Right lobe of liver (tissue), 6 donors: ENCODE data around the gene PVALEF. TPM values are rescaled to one million over a fixed set of nuclear protein-coding genes. Genes with fewer than 3 reads are reported as not detected.

ENCODE experiments used
- ATAC-seq, 4 donors: fragments of 200-7000 bp; cut with Tn5 transposase; one replicate each; pipeline ENCODE4 v1.9.1; 2020; ENCODE audit warnings: mild to moderate bottlenecking in 4 of 4, moderate library complexity in 4 of 4
- DNase-seq, 3 donors: peaks; one replicate each; pipeline ENCODE4 v3.0.0-alpha.2; 2020
- H3K27ac ChIP-seq, 3 donors: fragments of 200-600 bp; one replicate each; pipeline ENCODE4 v1.8.0; 2022
- H3K27me3 ChIP-seq, 2 donors: fragments of 200-600 bp; one replicate each; pipeline ENCODE4 v1.8.0; 2022
- H3K36me3 ChIP-seq, 4 donors: fragments of 200-600 bp; sonication (generic) in 1 of 4; one replicate each; pipeline versions ENCODE4 v1.5.1 to v1.8.0; 2017 to 2022; ENCODE audit warnings: control low read depth in 1 of 4
- H3K4me1 ChIP-seq, 4 donors: fragments of 200-600 bp; sonication (generic) in 1 of 4; one replicate each; pipeline versions ENCODE4 v1.5.1 to v1.8.0; 2017 to 2022; ENCODE audit warnings: control low read depth in 1 of 4
- H3K4me3 ChIP-seq, 3 donors: fragments of 200-600 bp; one replicate each; pipeline ENCODE4 v1.8.0; 2022
- H3K9me3 ChIP-seq, 4 donors: fragments of 200-600 bp; sonication (generic) in 1 of 4; one replicate each; pipeline versions ENCODE4 v1.5.1 to v1.8.0; 2017 to 2022; ENCODE audit warnings: control low read depth in 1 of 4
- CTCF ChIP-seq, 4 donors: fragments of 200-600 bp in 3 of 4; fragments of 450-650 bp in 1 of 4; IDR thresholded peaks; one replicate each; pipeline versions ENCODE4 v1.5.1 to v1.8.0; 2016 to 2022; ENCODE audit warnings: antibody characterized with exemption in 4 of 4, mild to moderate bottlenecking in 2 of 4
- POLR2A ChIP-seq: fragments of 450-650 bp; IDR thresholded peaks from one replicate; pipeline ENCODE4 v1.6.1; 2017; ENCODE audit warnings: antibody characterized with exemption, mild to moderate bottlenecking
- WGBS: methylation state at CpG from one replicate; pipeline ENCODE4 v1.1.6; 2018; ENCODE audit warnings: low coverage, low lambda C conversion rate; ENCODE audit not compliant: insufficient coverage; ENCODE audit errors: missing lambda C conversion rate; 5-methylcytosine and 5-hydroxymethylcytosine counted together
- intact Hi-C, 2 donors: fragments of 100-400 bp; cut with DNase I; formaldehyde crosslinking; loops; one replicate each; pipeline versions ENCODE4 v1.11.2 to v1.14.1; 2022
- total RNA-seq, 6 experiments: library from RNA; depleted of rRNA in 2 of 6; stranded (reverse); fragments of >200 nt in 2 of 6; fragmentation: NEBNext Ultra II Directional in 3 of 6; extraction: Animal tissue kit (Norgen Biotek cat#: 25700) in 3 of 6; gene quantifications; one replicate each; pipeline versions ENCODE4 v1.1.0 to v1.2.4, GENCODE V29; 2016 to 2023
- donor health status: DM: no; HTN: yes; CAD: no.
- donor health status: DM: no; HTN: no; CAD: no.
- donor health status: DM: no; HTN: no; CAD: no.
- donor health status: DM: no; HTN: yes; CAD: no.
- donor health status: DM: no; HTN: yes; CAD: no.

Gene PVALEF
- total RNA-seq, 6 experiments from 2014 or later, result not detected

GRCh38 chr17:81128774-81129173 lies 36.5 kb upstream of the PVALEF start:
- 73% methylated on average over 3 of the region's 23 CpGs for WGBS
- ATAC-seq, result no peak

DNA sequence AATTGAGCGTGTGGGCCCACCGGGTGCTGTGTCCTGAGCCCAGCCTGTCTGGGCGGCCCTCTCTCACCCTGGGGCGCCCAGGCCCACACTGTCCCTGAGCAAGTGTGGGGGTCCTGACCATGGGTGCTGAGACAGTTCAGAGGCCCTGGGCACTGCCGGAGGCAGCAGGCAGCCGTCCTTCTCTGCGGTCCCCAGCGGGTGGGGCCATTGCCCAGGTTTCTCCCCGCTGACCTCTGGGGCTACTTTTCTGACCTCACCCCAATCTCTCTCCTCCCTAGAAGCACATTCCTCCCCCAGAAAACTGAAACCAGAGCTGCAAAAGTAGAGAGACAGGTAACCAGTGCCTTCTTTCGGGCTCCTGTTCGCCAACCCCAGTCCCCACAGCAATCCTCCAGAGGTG lies 36.0 kb upstream of the PVALEF start:
- TF ChIP-seq POLR2A (no peak), CTCF (IDR thresholded peaks at IDR 0.05) (no peak)
- H3K27ac ChIP-seq, result no peak overlapping the region
- intact Hi-C loops, result no loop called here
- H3K36me3 ChIP-seq, result no peaks in the 10 kb centered on the region
- H3K4me1 ChIP-seq, result no peaks in the 10 kb centered on the region
- H3K4me3 ChIP-seq, result no peak overlapping the region
- DNase-seq (no peak), ATAC-seq (no peak)
- H3K9me3 ChIP-seq, result no peaks in the 10 kb centered on the region
- H3K27me3 ChIP-seq, result no peaks in the 10 kb centered on the region
- 92% methylated on average over 6 of the region's 11 CpGs for WGBS

More at GRCh38 chr17:81128774-81129173, 36.5 kb upstream of the PVALEF start:
- TF ChIP-seq POLR2A (no peak), CTCF (IDR thresholded peaks at IDR 0.05) (no peak)
- H3K36me3 ChIP-seq, result no peaks in the 10 kb centered on the region
- no peaks in the 10 kb centered on the region for H3K9me3 ChIP-seq
- H3K4me1 ChIP-seq, result no peaks in the 10 kb centered on the region
- H3K27ac ChIP-seq, result no peak overlapping the region
- intact Hi-C loops, result no loop called here
- no peak overlapping the region for H3K4me3 ChIP-seq
- DNase-seq, result no peak
- no peaks in the 10 kb centered on the region for H3K27me3 ChIP-seq

DNA sequence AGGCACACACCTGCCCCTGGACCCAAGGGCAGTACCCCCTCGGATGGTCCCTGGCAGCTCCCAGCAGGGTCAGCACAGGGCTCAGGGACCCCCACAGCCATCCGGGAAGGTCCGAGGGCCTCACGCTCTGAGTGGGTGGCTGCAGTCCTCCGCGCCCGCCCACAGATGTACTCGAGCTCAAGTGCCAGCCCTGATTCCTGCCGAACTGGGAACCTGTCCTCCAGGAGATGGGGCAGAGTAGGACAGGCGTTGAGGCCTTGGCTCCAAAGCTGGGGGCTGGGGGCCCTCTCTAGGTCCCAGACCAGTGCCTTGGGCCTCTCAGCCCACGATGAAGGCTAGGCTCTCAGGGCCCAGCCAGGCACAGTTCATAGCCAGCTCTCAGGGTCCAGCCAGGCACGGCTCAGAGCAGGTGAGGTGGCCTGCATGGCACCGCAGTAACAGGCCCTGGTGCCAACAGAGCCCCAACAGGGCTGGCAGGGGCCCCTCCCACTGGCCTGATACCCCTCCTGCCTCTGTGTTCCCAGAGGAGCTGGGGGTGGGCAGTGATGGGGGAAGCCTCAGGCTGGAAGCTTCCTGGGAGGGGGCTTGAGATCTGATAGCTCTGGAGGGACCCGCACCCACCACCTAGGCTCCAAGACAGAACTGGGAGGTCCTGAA lies 35.5 kb upstream of the PVALEF start:
- no peak overlapping the region for H3K4me3 ChIP-seq

GRCh38 chr17:81130385-81131361 lies 34.6 kb upstream of the PVALEF start:
- Histone ChIP-seq H3K27me3 (no peaks in the 10 kb centered on the region), H3K4me1 (no peaks in the 10 kb centered on the region), H3K27ac (no peak overlapping the region), H3K4me3 (no peak overlapping the region), H3K36me3 (no peaks in the 10 kb centered on the region), H3K9me3 (no peaks in the 10 kb centered on the region)
- DNase-seq, result no peak
- TF ChIP-seq POLR2A (no peak), CTCF (IDR thresholded peaks at IDR 0.05) (no peak)
- intact Hi-C loops, result no loop called here
- 89% methylated on average over 7 of the region's 41 CpGs for WGBS
- ATAC-seq, result no peak

More for the DNA sequence above, 35.5 kb upstream of the PVALEF start:
- Histone ChIP-seq H3K9me3 (no peaks in the 10 kb centered on the region), H3K4me1 (no peaks in the 10 kb centered on the region), H3K27ac (no peak overlapping the region), H3K36me3 (no peaks in the 10 kb centered on the region), H3K27me3 (no peaks in the 10 kb centered on the region)
- DNase-seq, result no peak
- WGBS, result no CpG with 5 or more reads among the region's 14 CpGs
- no peak for TF ChIP-seq POLR2A
- no peak for TF ChIP-seq CTCF (IDR thresholded peaks at IDR 0.05)
- ATAC-seq, result no peak
- intact Hi-C loops, result no loop called here
